HG02840 (cell line): Measurements from ENCODE around the gene RB1.

ENCODE experiments used
- ATAC-seq: cut with Tn5 transposase; IDR thresholded peaks from one replicate; pipeline ENCODE4 v1.9.1; 2021; ENCODE audit warnings: mild to moderate bottlenecking, moderate library complexity, moderate number of reproducible peaks; ENCODE audit not compliant: unreplicated experiment, low FRiP score

The RB1 gene

DNA sequence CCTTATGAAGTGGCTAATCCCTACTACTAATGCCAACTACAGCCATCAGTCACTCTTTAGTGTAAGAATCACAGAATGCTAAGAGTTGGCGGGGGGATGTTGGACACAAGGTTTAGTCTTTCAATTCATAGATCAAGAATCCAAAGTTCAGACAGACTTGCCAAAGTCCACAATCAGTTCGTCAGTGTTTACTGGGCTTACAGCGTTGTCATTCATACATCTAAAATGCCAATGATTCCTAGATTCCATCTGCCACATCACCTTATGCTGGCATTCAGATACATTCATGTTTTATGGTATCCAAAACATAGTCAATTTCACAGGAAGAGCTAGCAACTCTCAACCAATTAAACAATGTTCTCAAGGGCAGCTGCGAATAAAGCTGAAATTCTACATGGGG is 211.2 kb downstream of the RB1 start:
- ATAC-seq: no peak

DNA sequence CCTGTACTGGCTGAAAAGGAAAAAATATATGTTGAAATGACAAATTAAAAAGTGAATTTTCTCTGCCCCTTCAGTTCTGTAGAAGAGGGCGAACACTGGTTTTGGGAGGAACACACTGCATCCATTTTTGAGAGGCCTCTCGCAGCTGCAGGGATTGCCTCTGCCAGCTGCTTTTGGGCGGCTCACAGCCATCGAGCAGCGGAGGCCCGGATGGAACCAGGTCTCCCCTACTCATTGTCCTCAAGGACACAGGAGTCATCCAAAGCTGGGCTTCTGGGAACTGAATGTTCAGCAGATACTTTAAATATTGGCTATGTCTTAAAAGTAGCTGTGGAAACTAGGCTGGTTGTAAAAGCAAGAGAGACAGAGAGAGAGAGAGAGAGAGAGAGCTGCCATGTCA is 212.2 kb downstream of the RB1 start:
- no peak for ATAC-seq

DNA sequence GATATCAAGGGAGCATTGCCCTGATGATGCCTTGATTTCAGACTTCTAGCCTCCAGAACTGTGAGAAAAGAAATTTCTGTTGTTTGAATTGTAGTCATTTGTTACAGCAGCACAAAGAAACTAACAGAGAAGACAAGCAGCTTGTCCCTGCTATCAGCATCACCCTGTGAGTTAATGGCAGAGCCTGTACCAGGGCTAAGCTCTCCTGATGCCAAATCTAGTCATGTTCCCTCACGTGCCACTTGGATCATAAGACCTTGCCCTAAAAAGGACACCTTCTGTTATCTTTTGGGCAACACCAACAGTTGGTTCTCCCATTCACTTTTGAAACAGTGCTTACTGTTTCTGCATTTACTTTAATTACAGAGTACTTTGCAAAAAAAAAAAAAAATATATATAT is 214.5 kb downstream of the RB1 start:
- no peak for ATAC-seq

DNA sequence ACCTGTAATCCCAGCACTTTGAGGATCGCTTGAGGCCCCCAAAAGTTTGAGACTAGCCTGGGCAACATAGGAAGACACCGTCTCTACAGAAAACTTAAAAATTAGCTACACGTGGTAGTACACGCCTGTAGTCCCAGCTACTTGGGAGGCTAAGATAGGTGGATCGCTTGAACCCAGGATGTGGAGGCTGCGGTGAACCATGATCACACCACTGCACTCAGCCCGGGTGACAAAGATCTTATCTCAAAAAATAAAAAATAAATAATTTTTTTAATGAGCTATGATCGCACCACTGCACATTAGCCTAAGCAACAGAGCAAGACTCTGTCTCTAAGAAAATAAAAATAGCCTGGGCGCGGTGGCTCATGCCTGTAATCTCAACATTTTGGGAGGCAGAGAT is 222.7 kb downstream of the RB1 start:
- ATAC-seq: no peak

DNA sequence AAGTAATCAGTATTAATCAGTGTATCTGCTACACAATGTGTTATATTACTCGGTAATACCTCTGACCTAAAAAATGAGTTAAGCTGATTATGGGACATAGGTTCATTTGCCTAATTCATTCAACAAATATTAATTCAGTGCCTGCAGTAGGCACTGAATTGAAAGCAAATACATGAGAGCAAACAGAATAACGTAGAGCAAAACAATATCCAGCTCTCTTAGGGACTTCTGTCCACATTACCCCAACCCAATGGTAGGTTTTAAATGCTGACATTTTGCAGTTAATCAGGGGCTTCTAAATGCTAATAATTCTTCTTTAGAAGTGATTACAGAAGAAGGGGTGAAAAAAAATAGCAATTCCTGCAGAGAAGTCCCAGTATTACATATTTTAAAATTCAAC is 224.4 kb downstream of the RB1 start:
- no peak for ATAC-seq

DNA sequence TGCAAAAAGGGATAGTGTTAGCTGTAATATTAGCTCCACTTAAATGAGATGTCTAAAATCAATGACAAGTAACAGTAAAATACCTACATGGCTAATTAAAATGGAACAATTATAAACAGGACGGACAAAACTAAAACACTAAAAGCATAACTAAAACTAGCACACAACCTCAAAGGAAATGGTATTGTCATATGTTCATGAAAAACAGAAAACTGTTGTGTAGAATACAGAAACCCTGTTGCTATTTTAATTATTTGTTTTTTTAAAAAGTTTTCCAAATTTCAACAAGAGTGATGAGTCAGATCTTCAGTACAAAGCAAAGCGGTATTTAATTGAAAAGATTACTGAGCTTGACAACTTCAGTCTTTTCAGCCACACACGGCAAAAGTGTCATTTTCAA is 225.2 kb downstream of the RB1 start:
- ATAC-seq: no peak

DNA sequence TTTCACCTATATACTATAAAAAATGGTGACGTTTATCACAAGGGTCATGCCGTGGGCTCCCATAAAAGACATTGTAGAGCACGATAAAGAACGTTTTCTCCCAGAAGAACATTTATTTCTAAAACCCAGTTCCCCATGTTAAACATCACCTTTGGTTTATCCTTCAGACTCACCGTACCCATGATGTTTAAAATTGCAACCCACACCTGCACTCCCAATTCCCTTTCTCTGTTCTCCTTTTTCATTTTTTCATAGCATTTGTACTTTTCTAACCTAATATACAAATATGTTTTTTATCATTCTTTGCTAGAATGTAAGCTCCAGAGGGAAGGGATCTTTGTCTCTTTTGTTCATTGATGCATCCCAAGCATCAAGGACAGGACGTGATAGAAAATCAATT is 227.3 kb downstream of the RB1 start:
- ATAC-seq: no peak
